ENCODE results near the gene ST6GALNAC3. TPM values are rescaled to one million over a fixed set of nuclear protein-coding genes. Genes with fewer than 3 reads are reported as not detected.

Gene ST6GALNAC3
- total RNA-seq, 1 donor from 2014 or later: 4.7 TPM

DNA sequence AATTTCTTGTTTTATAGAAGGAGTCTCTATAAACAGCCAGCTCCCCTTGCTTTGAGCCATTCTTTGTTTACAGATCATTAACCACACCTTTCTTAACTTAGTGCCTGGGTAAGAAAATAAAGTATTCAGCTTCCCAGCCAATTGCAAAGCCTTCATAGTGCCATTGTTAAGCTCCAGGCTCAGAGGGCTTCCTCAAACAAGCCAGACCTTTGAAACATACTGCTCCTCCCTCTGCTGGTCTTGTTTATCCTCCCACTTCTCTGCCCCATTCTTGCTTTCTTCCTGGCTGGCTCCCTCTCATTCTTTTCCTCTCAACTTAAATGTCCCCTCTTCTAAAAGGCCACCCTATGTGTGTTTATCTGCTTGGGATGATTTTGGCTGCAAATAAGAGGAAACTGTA is 473.4 kb downstream of the ST6GALNAC3 start:
- Mint-ChIP-seq H3K4me3 (ENCODE audit: unreplicated experiment) (no peak overlapping the region), H3K9me3 (ENCODE audit: low read depth) (no peaks in the 10 kb centered on the region), H3K36me3 (ENCODE audit: low read depth) (no peaks in the 10 kb centered on the region), H3K27ac (ENCODE audit: unreplicated experiment) (no peak overlapping the region), H3K4me1 (ENCODE audit: low read depth) (no peaks in the 10 kb centered on the region), H3K27me3 (ENCODE audit: low read depth) (no peaks in the 10 kb centered on the region)
- DNase-seq (ENCODE audit: low spot score): no peak
- TF ChIP-seq, protein P1, sequence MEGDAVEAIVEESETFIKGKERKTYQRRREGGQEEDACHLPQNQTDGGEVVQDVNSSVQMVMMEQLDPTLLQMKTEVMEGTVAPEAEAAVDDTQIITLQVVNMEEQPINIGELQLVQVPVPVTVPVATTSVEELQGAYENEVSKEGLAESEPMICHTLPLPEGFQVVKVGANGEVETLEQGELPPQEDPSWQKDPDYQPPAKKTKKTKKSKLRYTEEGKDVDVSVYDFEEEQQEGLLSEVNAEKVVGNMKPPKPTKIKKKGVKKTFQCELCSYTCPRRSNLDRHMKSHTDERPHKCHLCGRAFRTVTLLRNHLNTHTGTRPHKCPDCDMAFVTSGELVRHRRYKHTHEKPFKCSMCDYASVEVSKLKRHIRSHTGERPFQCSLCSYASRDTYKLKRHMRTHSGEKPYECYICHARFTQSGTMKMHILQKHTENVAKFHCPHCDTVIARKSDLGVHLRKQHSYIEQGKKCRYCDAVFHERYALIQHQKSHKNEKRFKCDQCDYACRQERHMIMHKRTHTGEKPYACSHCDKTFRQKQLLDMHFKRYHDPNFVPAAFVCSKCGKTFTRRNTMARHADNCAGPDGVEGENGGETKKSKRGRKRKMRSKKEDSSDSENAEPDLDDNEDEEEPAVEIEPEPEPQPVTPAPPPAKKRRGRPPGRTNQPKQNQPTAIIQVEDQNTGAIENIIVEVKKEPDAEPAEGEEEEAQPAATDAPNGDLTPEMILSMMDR (IDR thresholded peaks at IDR 0.05): no peak

DNA sequence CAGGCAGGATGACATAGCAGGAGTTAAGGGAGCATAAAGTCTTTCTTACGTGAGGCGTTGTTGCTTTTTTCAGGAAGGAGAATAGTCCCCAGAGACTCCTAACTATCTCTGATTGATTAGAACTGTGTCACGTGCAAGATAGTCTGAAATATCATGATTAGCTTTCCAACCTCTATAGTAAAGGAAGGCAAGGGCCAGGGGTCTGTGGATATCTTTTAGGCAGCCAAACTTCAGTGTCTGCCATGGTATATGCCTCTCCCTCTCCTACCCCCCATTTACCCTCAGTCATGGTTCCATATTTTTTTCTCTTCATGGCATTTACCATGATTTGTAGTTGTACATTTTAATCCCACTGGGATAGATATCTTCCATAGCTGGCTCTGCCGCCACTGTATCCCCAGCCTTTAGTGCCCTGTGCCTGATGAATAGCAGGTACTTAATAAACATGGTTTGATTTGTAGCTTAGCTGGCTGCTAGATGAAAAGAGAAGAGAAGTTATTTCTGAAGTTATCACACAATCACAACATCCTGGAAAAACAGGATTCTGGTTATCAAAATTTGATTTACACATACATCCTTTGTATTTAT is 474.1 kb downstream of the ST6GALNAC3 start:
- peak overlapping the region; percentile 27 for H3K27ac Mint-ChIP-seq (ENCODE audit: unreplicated experiment)
- no peak overlapping the region for H3K4me3 Mint-ChIP-seq (ENCODE audit: unreplicated experiment)
- H3K9me3 Mint-ChIP-seq (ENCODE audit: low read depth): no peaks in the 10 kb centered on the region
- H3K36me3 Mint-ChIP-seq (ENCODE audit: low read depth): no peaks in the 10 kb centered on the region
- DNase-seq (ENCODE audit: low spot score): no peak
- H3K4me1 Mint-ChIP-seq (ENCODE audit: low read depth): no peaks in the 10 kb centered on the region
- no peaks in the 10 kb centered on the region for H3K27me3 Mint-ChIP-seq (ENCODE audit: low read depth)
- TF ChIP-seq, protein P1 (IDR thresholded peaks at IDR 0.05): no peak

DNA sequence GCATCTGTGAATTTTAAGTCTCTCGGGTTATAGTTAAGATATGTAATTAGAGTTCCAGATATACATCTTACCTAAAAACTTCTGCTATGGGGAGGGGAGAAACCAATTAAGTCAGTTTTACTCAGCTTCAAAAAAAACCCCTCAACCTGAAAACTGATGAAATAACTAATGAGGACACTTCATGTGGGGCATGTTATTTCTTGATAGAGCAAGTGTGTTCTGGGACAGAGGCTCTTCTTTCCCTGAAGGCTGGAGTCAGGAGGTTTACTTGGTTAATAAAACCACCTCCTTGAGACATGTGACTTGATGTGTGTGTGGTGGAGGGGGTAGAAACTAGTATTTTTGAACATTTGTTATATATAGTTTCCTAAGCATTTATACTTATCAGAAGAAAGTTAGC is 479.7 kb downstream of the ST6GALNAC3 start:
- TF ChIP-seq, protein P1 (IDR thresholded peaks at IDR 0.05): no peak
- Mint-ChIP-seq H3K36me3 (ENCODE audit: low read depth) (no peaks in the 10 kb centered on the region), H3K4me3 (ENCODE audit: unreplicated experiment) (no peak overlapping the region), H3K27me3 (ENCODE audit: low read depth) (no peaks in the 10 kb centered on the region), H3K27ac (ENCODE audit: unreplicated experiment) (no peak overlapping the region), H3K4me1 (ENCODE audit: low read depth) (no peaks in the 10 kb centered on the region), H3K9me3 (ENCODE audit: low read depth) (no peaks in the 10 kb centered on the region)
- no peak for DNase-seq (ENCODE audit: low spot score)

DNA sequence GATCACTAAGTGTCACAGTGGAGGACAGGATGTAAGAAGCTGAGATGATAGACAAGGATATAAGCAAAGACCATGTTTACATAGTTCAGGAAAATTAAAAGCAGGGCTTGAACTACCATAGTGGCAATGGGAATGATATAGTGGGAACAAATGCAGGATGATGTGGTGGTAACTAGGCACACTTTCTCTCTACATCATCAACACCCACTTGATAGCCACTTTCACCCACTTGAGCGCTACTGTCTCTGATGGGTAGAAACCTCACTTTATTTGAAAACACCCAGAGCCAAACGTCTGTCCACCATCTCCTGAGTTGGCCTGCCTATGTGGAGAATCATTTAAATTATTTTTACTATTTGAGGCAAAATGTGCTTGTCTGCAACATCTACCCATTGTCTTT is 487.7 kb downstream of the ST6GALNAC3 start:
- no peak for DNase-seq (ENCODE audit: low spot score)
- Mint-ChIP-seq H3K9me3 (ENCODE audit: low read depth) (no peaks in the 10 kb centered on the region), H3K4me1 (ENCODE audit: low read depth) (peaks cover 3% of the 10 kb centered on the region), H3K36me3 (ENCODE audit: low read depth) (no peaks in the 10 kb centered on the region), H3K27ac (ENCODE audit: unreplicated experiment) (no peak overlapping the region), H3K27me3 (ENCODE audit: low read depth) (no peaks in the 10 kb centered on the region), H3K4me3 (ENCODE audit: unreplicated experiment) (no peak overlapping the region)
- TF ChIP-seq, protein P1 (IDR thresholded peaks at IDR 0.05): no peak

DNA sequence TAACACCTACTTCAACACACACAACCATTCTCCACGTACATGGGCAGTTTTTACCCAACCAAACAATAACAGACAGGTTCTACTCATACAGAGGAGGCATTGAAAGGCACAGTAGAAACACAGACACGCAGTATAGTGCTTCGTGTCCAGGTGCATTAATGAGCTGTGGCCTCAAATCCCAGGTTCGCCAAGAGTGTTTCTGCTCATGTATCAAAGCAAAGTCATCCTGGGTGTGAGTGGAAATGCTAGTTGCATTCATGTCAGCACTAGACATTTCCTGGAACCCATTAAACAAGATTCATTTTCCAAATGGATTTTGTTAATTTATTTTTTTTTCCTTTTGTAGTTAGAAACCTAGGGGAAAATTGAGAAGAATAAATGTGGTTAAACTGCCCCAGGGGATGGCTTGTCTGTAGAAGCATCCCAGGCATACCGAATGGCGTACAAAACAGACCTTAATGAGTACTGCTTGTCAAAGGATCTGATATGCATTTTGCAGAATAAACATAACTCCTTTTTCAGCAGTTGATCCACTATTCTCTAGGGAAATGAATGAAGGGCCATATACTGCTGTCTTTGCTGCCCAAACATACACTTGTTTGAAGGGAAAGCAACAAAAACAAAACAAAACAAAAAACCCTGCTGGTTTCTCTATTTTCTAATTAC is 494.2 kb downstream of the ST6GALNAC3 start:
- Mint-ChIP-seq H3K36me3 (ENCODE audit: low read depth) (no peaks in the 10 kb centered on the region), H3K9me3 (ENCODE audit: low read depth) (no peaks in the 10 kb centered on the region), H3K4me3 (ENCODE audit: unreplicated experiment) (no peak overlapping the region), H3K27ac (ENCODE audit: unreplicated experiment) (no peak overlapping the region), H3K27me3 (ENCODE audit: low read depth) (no peaks in the 10 kb centered on the region), H3K4me1 (ENCODE audit: low read depth) (no peaks in the 10 kb centered on the region)
- no peak for DNase-seq (ENCODE audit: low spot score)
- TF ChIP-seq, protein P1 (IDR thresholded peaks at IDR 0.05): no peak
